H7 (cell line): ENCODE measurements around the gene GTF3C2. TPM values are rescaled to one million over a fixed set of nuclear protein-coding genes. Genes with fewer than 3 reads are reported as not detected.
A peak's percentile ranks its signal among the peaks of the same experiment; 100 is the strongest.
"Not testable (repeated sequence)": the region's sequence is repeated elsewhere in the genome, so short reads cannot be mapped to it uniquely, and the experiment has no call there.

Source experiments
- DNase-seq: peaks from one replicate; pipeline ENCODE4 v3.0.0; 2012
- H3K27me3 ChIP-seq: 2 replicates; pipeline ENCODE4 v1.6.0; 2011; ENCODE audit warnings: mild to moderate bottlenecking, low read length; ENCODE audit not compliant: control insufficient read depth, insufficient read depth
- H3K36me3 ChIP-seq: replicated peaks from 2 replicates; pipeline ENCODE4 v1.5.1; 2011; ENCODE audit warnings: low read length; ENCODE audit not compliant: control insufficient read depth, insufficient read depth
- H3K4me3 ChIP-seq: 2 replicates; pipeline ENCODE4 v1.5.1; 2011; ENCODE audit warnings: low read depth, mild to moderate bottlenecking, control low read depth, low read length, moderate library complexity; ENCODE audit not compliant: insufficient read depth
- total RNA-seq: library from RNA; depleted of rRNA; stranded (reverse); fragments of >200 nt; shearing (Covaris generic); gene quantifications from 2 replicates; pipeline ENCODE4 v1.2.3, GENCODE V29; 2014

GTF3C2 gene
- total RNA-seq, 1 experiment from 2014 or later, result 152 TPM

DNA sequence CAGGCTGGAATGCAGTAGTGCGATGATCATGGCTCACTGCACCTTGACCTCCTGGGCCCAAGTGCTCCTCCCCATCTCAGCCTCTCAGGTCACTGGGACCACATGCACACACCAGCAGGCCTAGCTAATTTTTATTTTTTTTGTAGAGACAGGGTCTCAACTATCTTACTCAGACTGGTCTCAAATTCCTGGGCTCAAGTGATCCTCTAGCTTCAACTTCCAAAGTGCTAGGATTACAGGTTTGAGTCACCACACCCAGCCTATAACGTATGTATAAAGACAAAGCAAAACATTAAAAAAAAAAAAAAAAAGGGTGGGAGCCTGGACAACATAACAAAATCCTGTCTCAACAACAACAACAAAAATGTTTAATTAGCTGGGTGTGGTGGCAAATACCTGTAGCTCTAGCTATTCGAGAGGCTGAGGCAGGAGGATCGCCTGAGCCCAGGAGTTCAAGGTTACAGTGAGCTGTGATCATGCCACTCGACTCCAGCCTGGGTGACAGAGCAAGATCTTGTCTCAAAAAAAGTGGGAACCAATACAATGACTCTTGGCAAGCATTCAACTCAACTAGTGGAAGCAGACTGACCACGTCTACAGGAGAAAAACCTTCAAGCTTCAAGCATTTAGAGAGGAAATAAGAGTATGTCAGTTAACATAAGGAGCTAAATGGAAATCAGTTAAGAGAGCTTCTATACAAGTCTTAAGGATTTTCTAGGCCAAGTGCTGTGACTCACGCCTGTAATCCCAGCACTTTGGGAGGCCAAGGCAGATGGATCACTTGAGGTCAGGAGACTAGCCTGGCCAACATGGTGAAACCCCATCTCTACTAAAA is 2.6 kb downstream of the GTF3C2 start:
- no peaks in the 10 kb centered on the region for H3K27me3 ChIP-seq
- no peak overlapping the region for H3K4me3 ChIP-seq
- DNase-seq, result no peak
- no peaks in the 10 kb centered on the region; the same call in 1 of the 2 replicates for H3K36me3 ChIP-seq

DNA sequence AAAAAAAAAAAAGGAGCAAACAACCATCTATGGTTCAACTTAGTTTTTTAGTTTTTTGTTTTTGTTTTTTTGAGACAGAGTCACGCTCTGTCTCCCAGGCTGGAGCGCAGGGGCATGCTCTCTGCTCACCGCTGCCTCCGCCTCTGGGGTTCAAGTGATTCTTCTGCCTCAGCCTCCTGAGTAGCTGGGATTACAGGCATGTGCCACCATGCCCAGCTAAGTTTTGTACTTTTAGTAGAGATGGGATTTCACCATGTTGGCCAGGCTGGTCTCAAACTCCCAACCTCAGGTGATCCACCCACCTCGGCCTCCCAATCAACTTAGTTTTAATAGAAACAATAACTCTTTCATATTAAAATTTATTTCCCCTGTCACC is 3.2 kb downstream of the GTF3C2 start:
- H3K36me3 ChIP-seq, H3K4me3 ChIP-seq, DNase-seq, H3K27me3 ChIP-seq: not testable (repeated sequence)

DNA sequence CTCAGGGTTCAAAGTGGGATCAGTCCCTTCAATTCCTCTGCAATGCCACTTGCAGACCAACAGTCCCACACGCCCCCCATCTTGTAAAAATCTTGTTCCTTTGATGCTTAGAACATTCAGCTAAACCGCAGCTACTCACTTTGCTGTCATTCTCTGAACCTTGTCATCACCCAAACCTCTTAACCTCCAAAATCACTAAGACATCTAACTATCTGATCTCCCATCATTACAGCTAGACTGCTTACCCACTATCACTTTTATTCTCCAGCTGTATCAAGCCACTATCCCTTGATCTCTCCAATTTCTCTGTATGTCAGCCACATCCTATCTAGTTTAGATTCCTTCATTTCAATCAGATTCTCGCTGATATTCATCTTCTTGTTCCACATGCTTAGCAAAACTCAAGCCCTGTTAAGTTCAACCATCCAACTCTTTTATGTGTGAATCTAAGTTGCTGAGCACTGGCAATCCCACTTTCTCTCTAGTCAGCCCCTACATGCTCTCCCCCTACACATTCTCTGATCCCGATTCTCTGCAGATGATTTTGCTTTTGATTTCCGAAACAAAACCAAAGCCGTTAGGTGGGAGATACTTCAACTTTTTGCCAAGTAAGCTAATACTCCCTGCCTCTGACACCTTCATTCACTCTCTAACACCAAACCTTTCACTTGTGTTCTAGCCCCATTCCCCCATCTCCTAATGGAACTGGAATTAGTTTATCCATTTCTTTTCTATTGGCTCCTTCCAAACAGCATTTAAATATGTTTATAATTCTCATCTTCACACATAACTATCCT is 4.6 kb downstream of the GTF3C2 start:
- no peaks in the 10 kb centered on the region for H3K36me3 ChIP-seq
- no peak overlapping the region for H3K4me3 ChIP-seq
- no peak for DNase-seq
- no peaks in the 10 kb centered on the region for H3K27me3 ChIP-seq

- Histone ChIP-seq H3K4me3 (no peak overlapping the region), H3K27me3 (no peaks in the 10 kb centered on the region), H3K36me3 (no peaks in the 10 kb centered on the region)
- no peak for DNase-seq
Observed at GRCh38 chr2:27350106-27350693, 6.4 kb downstream of the GTF3C2 start.

- no peak overlapping the region for H3K4me3 ChIP-seq
- DNase-seq, result no peak
- H3K36me3 ChIP-seq, result peaks cover 4% of the 10 kb centered on the region
- no peaks in the 10 kb centered on the region for H3K27me3 ChIP-seq
Observed at GRCh38 chr2:27347641-27348040, 8.9 kb downstream of the GTF3C2 start.

DNA sequence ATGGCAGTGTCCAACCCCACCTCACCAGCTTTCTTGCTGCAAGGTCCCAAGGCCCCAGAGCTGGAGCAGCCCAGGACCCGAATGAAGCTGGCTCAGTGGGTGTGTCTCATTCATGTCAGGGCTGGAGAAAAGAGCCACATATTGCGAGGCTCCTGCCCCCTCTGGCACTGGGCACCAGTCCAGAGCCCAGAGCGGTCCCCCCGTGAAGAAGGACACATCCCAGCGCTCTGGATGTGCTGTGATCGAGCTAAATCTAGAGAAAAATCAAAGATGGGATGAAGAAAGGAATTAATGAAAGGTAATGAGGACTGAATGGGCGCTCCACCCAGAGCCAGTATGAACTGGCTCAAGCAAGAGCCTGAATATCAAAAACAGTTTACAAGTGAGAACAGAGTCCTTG is 20.4 kb downstream of the GTF3C2 start:
- no peak for DNase-seq
- H3K27me3 ChIP-seq, result no peaks in the 10 kb centered on the region
- no peak overlapping the region for H3K4me3 ChIP-seq
- H3K36me3 ChIP-seq, result peaks cover 43% of the 10 kb centered on the region

- no peak overlapping the region for H3K4me3 ChIP-seq
- DNase-seq, result no peak
- peaks cover 42% of the 10 kb centered on the region for H3K36me3 ChIP-seq
- H3K27me3 ChIP-seq, result no peaks in the 10 kb centered on the region
Observed at GRCh38 chr2:27335311-27335710, 21.3 kb downstream of the GTF3C2 start.

DNA sequence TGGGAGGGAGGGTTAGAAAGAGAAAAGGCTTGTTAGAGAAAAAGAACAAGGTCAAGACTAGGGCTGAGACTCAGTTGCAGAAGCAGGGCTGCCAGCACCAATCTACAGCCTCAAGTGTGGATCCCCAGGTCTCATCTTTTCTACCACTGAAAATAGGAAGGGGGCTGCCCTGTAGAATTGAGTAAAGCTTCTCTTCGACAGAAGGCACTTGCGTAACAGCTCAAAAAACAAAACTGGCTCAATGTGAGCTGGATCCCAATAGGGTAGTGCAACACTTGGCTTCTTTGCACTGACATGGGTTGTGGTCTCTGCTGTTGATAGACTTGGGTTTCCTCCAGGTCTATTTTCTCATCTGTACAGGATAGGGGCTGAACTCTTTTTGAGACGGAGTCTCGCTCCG is 31.8 kb downstream of the GTF3C2 start:
- Histone ChIP-seq H3K27me3 (no peaks in the 10 kb centered on the region), H3K4me3 (no peak overlapping the region), H3K36me3 (peaks cover 23% of the 10 kb centered on the region)
- DNase-seq, result no peak

GRCh38 chr2:27323596-27324285 is 32.8 kb downstream of the GTF3C2 start:
- H3K36me3 ChIP-seq, result peaks cover 14% of the 10 kb centered on the region
- peak overlapping the region; percentile 55 for H3K4me3 ChIP-seq
- DNase-seq, result peak; percentile 49
- no peaks in the 10 kb centered on the region for H3K27me3 ChIP-seq

- peak; percentile 97 for DNase-seq
- Histone ChIP-seq H3K4me3 (peak within 1 kb of the TSS; percentile 55), H3K27me3 (no peaks in the 10 kb centered on the region), H3K36me3 (peaks cover 7% of the 10 kb centered on the region)
Observed at GRCh38 chr2:27322766-27323595, 33.6 kb downstream of the GTF3C2 start, which contains the start of gene MPV17. Gene MPV17, minus strand, starts transcription at chr2:27323097. Its CDS starts 580 bp downstream, at chr2:27322517.

- Histone ChIP-seq H3K36me3 (peaks cover 4% of the 10 kb centered on the region), H3K4me3 (peak overlapping the region; percentile 55), H3K27me3 (no peaks in the 10 kb centered on the region)
- DNase-seq, result no peak
Observed at GRCh38 chr2:27322301-27322765, 34.2 kb downstream of the GTF3C2 start.

DNA sequence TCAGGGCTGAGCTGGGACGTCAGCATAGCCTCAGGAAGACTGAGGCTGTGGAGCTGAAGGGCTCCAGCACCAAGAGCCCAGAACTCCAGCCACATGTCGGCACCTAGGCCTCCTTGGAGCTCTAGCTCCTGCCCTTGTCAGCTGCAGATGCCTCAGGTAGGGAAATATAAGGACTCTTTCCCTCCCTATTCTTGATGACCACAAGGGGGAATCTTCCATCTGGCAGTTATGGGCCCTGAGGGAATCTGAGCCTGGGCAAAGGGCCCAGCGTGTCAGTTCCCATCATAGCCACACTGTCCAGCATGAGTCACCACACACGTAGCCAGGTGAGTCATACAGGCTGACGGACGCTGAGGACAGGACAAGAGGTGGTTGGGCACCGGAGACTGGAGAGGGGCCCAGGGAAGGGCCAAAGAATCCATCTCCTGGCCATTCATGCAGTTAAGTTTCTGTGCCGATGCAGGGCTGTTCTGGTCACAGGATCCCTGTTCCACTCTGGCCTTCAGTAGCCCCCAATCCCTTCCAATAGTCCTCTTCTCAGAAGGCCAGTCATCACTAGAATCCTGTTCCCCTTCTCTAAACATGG is 35.5 kb downstream of the GTF3C2 start:
- no peaks in the 10 kb centered on the region for H3K27me3 ChIP-seq
- H3K4me3 ChIP-seq, result no peak overlapping the region
- peak; percentile 81 for DNase-seq
- H3K36me3 ChIP-seq, result no peaks in the 10 kb centered on the region; the same call in 1 of the 2 replicates

- DNase-seq, H3K36me3 ChIP-seq, H3K27me3 ChIP-seq, H3K4me3 ChIP-seq: not testable (repeated sequence)
Observed at GRCh38 chr2:27319839-27320238, 36.7 kb downstream of the GTF3C2 start.
